GM12878 (cell line): ENCODE measurements around the gene ABCC1. TPM values are rescaled to one million over a fixed set of nuclear protein-coding genes. Genes with fewer than 3 reads are reported as not detected.

Experiments
- ATAC-seq: fragments of 200-7000 bp; cut with Tn5 transposase; 3 replicates; pipeline ENCODE4 v1.9.1; 2020; ENCODE audit warnings: mild to moderate bottlenecking, moderate library complexity
- BruUV-seq: library from RNA; stranded (reverse); fragments of 400-500 nt; replicated peaks from 2 replicates; lab custom pipeline; 2021; lab: Mats Ljungman, UMichigan
- CTCF ChIA-PET: fragments of 300-600 bp; sonication (Branson Sonifier 250); formaldehyde crosslinking; extraction: SDS; loops from one replicate; lab custom pipeline; 2021; ENCODE audit warnings: inconsistent platforms; lab: Yijun Ruan, JAX
- POLR2A ChIA-PET: fragments of 350-600 bp; formaldehyde crosslinking; extraction: SDS; loops from one replicate; lab custom pipeline; 2021; ENCODE audit warnings: inconsistent platforms; lab: Charles Lee
- RAD21 ChIA-PET: fragments of 300-600 bp; sonication (Branson Sonifier 250); formaldehyde crosslinking; loops from one replicate; lab custom pipeline; 2023; ENCODE audit warnings: antibody characterized with exemption; ENCODE audit not compliant: unreplicated experiment; lab: Charles Lee
- SMC1A ChIA-PET: fragments of 300-600 bp; sonication (Branson Sonifier 250); formaldehyde crosslinking; loops from one replicate; lab custom pipeline; 2023; ENCODE audit not compliant: unreplicated experiment, uncharacterized antibody; lab: Charles Lee
- DNase-seq: peaks from one replicate; pipeline ENCODE4 v3.0.0-alpha.2; 2011; ENCODE audit warnings: low read depth, low spot score
- FAIRE-seq: peaks from 3 replicates; lab custom pipeline; 2011; peaks lifted over from hg19 to GRCh38; lab: Jason Lieb, UNC
- H2AFZ ChIP-seq: 2 replicates; pipeline ENCODE4 v1.6.0; 2011; ENCODE audit warnings: low read depth, low read length, control low read depth; ENCODE audit not compliant: control insufficient read depth
- H3K27ac ChIP-seq: 2 replicates; pipeline ENCODE4 v1.5.1; 2011; ENCODE audit warnings: control low read depth; ENCODE audit not compliant: control insufficient read depth, insufficient read depth
- H3K27me3 ChIP-seq, 2 experiments: replicated peaks in 1 of 2; 2 replicates each; pipeline versions ENCODE4 v1.6.0 to v1.6.1; 2011; ENCODE audit warnings: low read length in 1 of 2; ENCODE audit not compliant: control insufficient read depth in 2 of 2, insufficient read depth in 2 of 2
- H3K36me3 ChIP-seq, 2 experiments: 2 replicates each; pipeline ENCODE4 v1.5.1; 2011; ENCODE audit warnings: low read length in 1 of 2; ENCODE audit not compliant: control insufficient read depth in 2 of 2, insufficient read depth in 2 of 2
- H3K4me1 ChIP-seq: 2 replicates; pipeline ENCODE4 v1.6.1; 2011; ENCODE audit warnings: mild to moderate bottlenecking, low read length, moderate library complexity, mixed read lengths; ENCODE audit not compliant: control insufficient read depth, insufficient read depth
- H3K4me2 ChIP-seq: 2 replicates; pipeline ENCODE4 v1.6.0; 2011; ENCODE audit warnings: control low read depth; ENCODE audit not compliant: control insufficient read depth, insufficient read depth
- H3K4me3 ChIP-seq: fragments of 200-600 bp; sonication (generic); 2 replicates; pipeline ENCODE4 v1.5.1; 2016
- H3K79me2 ChIP-seq: 2 replicates; pipeline ENCODE4 v1.6.0; 2011; ENCODE audit warnings: low read length; ENCODE audit not compliant: control insufficient read depth, insufficient read depth
- H3K9ac ChIP-seq: 2 replicates; pipeline ENCODE4 v1.8.0; 2011; ENCODE audit warnings: low read length, control low read depth, mixed read lengths; ENCODE audit not compliant: control insufficient read depth, insufficient read depth
- H3K9me3 ChIP-seq: replicated peaks from 3 replicates; pipeline ENCODE4 v1.5.1; 2011; ENCODE audit warnings: mild to moderate bottlenecking, low read length; ENCODE audit not compliant: control insufficient read depth, insufficient read depth
- H4K20me1 ChIP-seq: 2 replicates; pipeline ENCODE4 v1.6.0; 2011; ENCODE audit not compliant: control insufficient read depth, insufficient read depth
- BHLHE40 ChIP-seq, 2 experiments: fragments of 450-650 bp in 1 of 2; IDR thresholded peaks; 2 replicates each; pipeline ENCODE4 v1.6.1; 2011 to 2017; ENCODE audit warnings: low read depth in 2 of 2, borderline replicate concordance in 1 of 2, improper control_type of control experiment in 1 of 2, low read length in 1 of 2, mild to moderate bottlenecking in 1 of 2
- KAT2A ChIP-seq: conservative IDR thresholded peaks from 2 replicates; pipeline ENCODE4 v1.6.1; 2011; ENCODE audit warnings: low read depth, low read length; ENCODE audit not compliant: control insufficient read depth
- POLR2A ChIP-seq: IDR thresholded peaks from 2 replicates; pipeline ENCODE4 v1.6.1; 2011; ENCODE audit warnings: low read depth, mild to moderate bottlenecking, low read length
- SMAD5 ChIP-seq: IDR thresholded peaks from 2 replicates; pipeline ENCODE4 v1.6.1; 2016; ENCODE audit warnings: antibody characterized with exemption, low read depth
- WGBS: methylation state at CpG from one replicate; pipeline ENCODE4 v1.1.6; 2016; ENCODE audit warnings: low lambda C conversion rate; ENCODE audit not compliant: insufficient replicate concordance, insufficient coverage; ENCODE audit errors: missing lambda C conversion rate; 5-methylcytosine and 5-hydroxymethylcytosine counted together
- in situ Hi-C: fragments of 300-500 bp; cut with MboI; formaldehyde crosslinking; loops from 9 replicates; pipeline ENCODE4 v1.14.3; 2018; ENCODE audit warnings: mixed read lengths
- intact Hi-C: fragments of 100-400 bp; cut with micrococcal nuclease; formaldehyde crosslinking; loops from one replicate; pipeline ENCODE4 v1.14.2; 2022; ENCODE audit not compliant: unreplicated experiment
- polyA plus RNA-seq, 11 experiments: library from polyadenylated mRNA; depleted of rRNA in 4 of 11; unstranded in 6 of 11; stranded (reverse) in 5 of 11; fragments of >200 nt; fragmentation: Nextera tagmentation in 4 of 11; fragmentation: Illumina TruSeq in 1 of 11; extraction: Ambion mirVana in 4 of 11; extraction: Trizol in 1 of 11; gene quantifications; 1 replicate in 1 of 11; 2 replicates in 10 of 11; pipeline versions ENCODE4 v1.2.1 to v1.2.3, GENCODE V29; 2011 to 2016; ENCODE audit warnings: inconsistent platforms in 2 of 11, missing spikeins in 2 of 11, low read depth in 1 of 11
- total RNA-seq, 4 experiments: library from RNA; depleted of rRNA in 3 of 4; stranded (reverse); fragments of >200 nt in 3 of 4; fragmentation: Illumina TruSeq in 1 of 4; extraction: Trizol in 1 of 4; gene quantifications; 2 replicates each; pipeline versions ENCODE4 v1.2.1 to v1.2.3, GENCODE V29; 2013 to 2021

ABCC1 gene
- total and polyA plus RNA-seq, 10 of the 15 experiments (the other 5 are each of a cell fraction or from before 2014, with no cell fraction given), result 3.2 to 44.6 (median 14.5) TPM

- intact Hi-C loops, result no loop called here
- H3K4me1 ChIP-seq, result no peaks in the 10 kb centered on the region
- BruUV-seq, result no TSS peak
- H3K9ac ChIP-seq, result no peak overlapping the region
- TF ChIP-seq KAT2A (no peak), POLR2A (no peak)
- no peaks in the 10 kb centered on the region for H3K27me3 ChIP-seq
- H3K4me3 ChIP-seq, result no peak overlapping the region
- CTCF ChIA-PET, result no interaction called here
- peak overlapping the region; percentile 20; the same call in 1 of the 2 replicates for H2AFZ ChIP-seq
- H4K20me1 ChIP-seq, result no peaks in the 10 kb centered on the region
- SMC1A ChIA-PET, result no interaction called here
- no peaks in the 10 kb centered on the region; the same call in 2 of the 3 replicates for H3K9me3 ChIP-seq
- RAD21 ChIA-PET, result interaction anchor here (0.9 kb wide), 1 partner anchor 34 kb away, joined by 3 read pairs; no protein-coding TSS in a partner anchor
- FAIRE-seq (no peak), ATAC-seq (no peak), DNase-seq (no peak)
- H3K79me2 ChIP-seq, result no peaks in the 10 kb centered on the region
- no peak overlapping the region for H3K4me2 ChIP-seq
- POLR2A ChIA-PET, result interaction anchor here (0.7 kb wide), 1 partner anchor 29 kb away, joined by 3 read pairs; no protein-coding TSS in a partner anchor
- no peak overlapping the region for H3K27ac ChIP-seq
- H3K36me3 ChIP-seq, result no peaks in the 10 kb centered on the region
- WGBS, result 52% methylated on average over 7 of the region's 7 CpGs
- in situ Hi-C loops, result no loop called here
These were observed 36.2 kb upstream of the ABCC1 start for GRCh38 chr16:15913046-15913698.

GRCh38 chr16:15915555-15916081, 33.8 kb upstream of the ABCC1 start:
- Histone ChIP-seq H3K9ac (no peak overlapping the region), H3K27me3 (no peaks in the 10 kb centered on the region), H3K27ac (no peak overlapping the region), H3K4me3 (no peak overlapping the region), H2AFZ (no peak overlapping the region), H3K4me1 (no peaks in the 10 kb centered on the region), H3K9me3 (no peaks in the 10 kb centered on the region; the same call in 2 of the 3 replicates), H4K20me1 (no peaks in the 10 kb centered on the region), H3K79me2 (no peaks in the 10 kb centered on the region), H3K4me2 (no peak overlapping the region), H3K36me3 (no peaks in the 10 kb centered on the region)
- WGBS, result 49% methylated on average over 5 of the region's 5 CpGs
- no TSS peak for BruUV-seq
- CTCF ChIA-PET, result no interaction called here
- FAIRE-seq (no peak), DNase-seq (no peak), ATAC-seq (no peak)
- POLR2A ChIA-PET, result no interaction called here
- TF ChIP-seq KAT2A (no peak), SMAD5 (no peak), BHLHE40 (IDR thresholded peaks at IDR 0.05; ENCODE audit: borderline replicate concordance in 1 of 2, low read depth in 2 of 2, low read length in 1 of 2) (peak in 1 of 2 experiments; percentile 32; a peak in 1 of 4 replicates)
- RAD21 ChIA-PET, result no interaction called here
- intact Hi-C loops (no loop called here), in situ Hi-C loops (no loop called here)
- SMC1A ChIA-PET, result no interaction called here
